GM18861 (cell line): Measurements from ENCODE around the gene PTGFRN.

Experiments
- ATAC-seq: cut with Tn5 transposase; IDR thresholded peaks from one replicate; pipeline ENCODE4 v1.9.1; 2021; ENCODE audit not compliant: unreplicated experiment

Gene PTGFRN

DNA sequence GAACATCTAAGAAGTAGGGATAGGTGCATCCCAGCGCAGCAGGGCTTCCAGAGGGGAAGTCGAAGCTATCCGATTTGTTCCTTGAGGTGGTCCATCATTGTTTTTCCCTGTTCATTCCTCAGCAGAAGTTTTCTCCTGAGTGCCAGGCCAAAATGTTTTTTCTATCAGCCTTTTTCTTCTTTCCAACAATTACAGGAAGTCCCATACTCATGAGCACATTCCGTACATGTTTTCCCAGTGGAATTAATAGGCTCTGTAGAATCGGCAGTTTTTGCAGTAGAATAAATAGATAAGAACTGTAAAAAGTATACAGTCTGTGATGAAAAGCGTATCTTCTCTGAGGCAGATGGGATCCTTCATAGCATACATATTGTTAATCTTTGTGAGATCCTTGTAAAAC is 116.6 kb downstream of the PTGFRN start:
- no peak for ATAC-seq

DNA sequence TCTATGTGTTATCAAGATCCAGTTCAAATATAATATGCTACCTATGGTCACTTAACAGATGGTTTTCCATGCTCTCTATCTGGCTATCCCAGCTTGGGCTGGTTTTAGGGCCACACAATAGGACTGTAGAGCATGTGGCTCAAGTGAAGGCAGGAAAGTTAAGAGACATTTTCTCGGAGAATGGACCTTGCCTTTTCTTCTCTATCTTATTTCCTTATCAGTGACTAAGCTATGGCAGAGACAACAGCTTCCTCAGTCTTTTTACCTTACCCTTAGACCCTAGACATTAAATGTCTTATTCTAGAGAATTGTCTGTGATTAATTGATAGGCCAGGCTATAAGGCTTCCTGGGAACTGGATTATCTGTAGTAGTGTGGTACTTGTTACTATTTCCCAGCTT is 120.0 kb downstream of the PTGFRN start:
- no peak for ATAC-seq

DNA sequence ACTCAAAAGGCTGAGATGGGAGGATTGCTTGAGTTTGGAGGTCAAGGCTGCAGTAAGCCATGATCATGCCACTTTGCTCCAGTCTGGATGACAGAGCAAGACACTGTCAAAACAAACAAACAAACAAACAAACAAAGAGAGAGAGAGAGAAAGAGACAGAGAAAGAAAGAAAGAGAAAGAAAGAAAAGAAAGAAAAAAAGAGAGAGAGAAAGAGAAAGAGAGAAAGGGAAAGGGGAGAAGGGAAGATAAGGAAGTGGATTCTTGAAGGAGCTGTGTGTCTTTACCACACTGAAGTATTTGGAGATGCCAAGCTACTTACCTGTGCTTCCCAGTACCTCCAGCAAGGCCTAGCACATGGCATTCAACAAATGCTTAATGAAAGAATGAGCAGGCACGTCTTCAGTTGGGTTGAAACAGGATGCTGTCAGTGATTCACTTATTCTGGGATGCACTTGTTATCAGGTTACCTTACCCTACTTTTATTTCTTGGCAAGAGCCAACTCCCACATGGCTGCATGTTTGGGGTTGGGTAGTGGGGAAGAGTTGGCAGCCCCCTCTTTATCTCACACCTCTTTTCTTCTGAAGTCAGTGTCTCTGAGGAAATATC is 120.7 kb downstream of the PTGFRN start:
- ATAC-seq = no peak

- no peak for ATAC-seq
Measured at GRCh38 chr1:117032266-117032665, 122.5 kb downstream of the PTGFRN start.

DNA sequence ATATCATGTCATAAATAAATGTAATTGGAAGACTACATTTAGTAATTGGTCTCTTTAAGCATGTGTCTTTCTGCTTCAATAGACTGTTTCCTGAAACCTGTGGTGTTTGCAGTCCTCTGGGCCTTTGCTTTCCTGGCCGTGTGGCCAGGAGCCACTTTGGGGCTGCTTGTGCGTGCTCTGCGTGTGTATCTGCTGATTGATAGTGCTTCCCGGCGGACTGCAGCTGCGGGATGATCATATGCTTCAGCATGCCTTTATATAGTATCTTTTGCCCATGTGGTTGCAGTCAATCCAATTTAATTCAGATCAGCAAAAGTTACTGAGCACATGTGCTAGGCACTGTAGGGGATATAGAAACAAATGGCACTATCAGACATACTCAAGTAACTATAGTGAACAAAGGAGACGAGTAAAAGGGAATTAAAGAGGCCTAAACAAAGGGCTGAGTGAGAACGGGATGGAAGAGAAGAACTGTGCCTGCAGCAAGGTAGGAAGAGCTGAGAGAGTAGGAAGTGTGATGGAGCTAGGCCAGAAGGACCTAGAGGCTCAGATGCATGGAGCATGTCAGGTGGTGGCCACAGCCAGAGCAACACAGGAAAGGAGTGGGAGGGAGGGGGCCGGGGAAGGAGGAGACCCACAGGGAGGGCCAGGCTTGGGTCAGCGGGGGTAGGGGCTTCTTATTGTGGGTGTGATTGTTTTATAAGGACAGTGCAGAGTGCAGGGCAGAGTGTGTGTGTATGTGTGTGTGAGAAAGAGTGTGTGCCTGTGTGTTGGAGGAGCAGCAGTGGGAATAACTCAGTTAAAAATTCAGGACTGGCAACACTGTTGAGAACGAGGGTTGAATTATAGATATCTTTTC is 123.2 kb downstream of the PTGFRN start:
- ATAC-seq = no peak

DNA sequence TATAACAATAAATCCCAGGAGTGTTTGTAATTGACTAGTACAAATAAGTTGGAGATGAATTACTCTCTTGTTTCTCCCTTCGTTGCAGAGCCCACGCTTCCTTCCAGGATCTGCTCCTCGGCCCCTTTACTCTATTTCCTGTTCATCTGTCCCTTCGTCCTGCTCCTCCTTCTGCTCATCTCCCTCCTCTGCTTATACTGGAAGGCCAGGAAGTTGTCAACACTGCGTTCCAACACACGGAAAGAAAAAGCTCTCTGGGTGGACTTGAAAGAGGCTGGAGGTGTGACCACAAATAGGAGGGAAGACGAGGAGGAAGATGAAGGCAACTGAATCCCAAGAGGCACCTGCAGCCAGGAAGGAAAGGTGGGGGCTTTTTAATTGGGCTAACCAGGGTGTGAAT is 124.1 kb downstream of the PTGFRN start:
- ATAC-seq = no peak

DNA sequence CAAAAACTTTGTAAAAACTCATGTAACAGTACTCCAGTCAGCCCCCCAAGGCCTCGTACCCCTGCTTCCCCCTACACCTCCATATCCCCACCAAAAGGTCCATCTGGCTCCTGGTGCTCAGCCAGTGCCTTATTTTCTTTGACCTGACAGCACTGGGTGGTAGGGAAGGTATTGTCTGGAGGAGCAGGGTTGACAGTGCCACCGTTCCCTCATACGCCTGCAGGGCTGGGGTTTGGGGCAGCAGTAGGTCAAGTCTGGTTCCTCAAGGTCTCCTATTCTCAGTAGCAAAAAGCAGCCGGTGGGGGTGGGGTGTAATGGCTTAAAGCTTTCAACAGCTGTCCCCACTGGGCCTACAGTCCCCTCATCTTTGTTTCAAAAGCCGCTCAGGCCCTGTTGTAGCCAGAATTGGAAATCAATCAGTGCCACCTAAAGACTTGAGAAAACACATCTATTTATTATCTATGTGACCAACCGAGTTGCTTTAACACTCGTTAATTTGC is 125.1 kb downstream of the PTGFRN start:
- ATAC-seq = no peak

DNA sequence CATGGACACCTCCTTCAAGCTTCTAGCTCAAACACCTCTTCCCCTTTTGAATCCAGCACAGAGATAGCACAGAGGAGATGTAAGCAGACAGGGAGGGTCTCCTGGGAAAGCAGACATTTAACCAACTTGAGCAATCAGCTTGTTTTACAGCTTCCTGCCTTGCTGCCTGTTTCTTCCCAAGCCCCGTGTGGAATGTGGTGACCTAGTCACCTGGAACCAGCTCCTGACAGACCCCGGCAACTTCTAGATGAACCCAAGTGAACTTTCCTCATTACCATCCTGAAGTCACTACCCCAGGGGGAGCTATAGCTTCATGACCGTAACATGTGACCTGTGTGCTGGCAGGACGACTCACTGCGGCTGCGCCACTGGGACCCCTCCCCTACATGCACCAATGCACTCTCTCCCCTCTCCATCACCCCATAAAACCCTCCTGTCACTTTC is 126.3 kb downstream of the PTGFRN start:
- no peak for ATAC-seq

- no peak for ATAC-seq
Measured at GRCh38 chr1:117037802-117038201, 128.1 kb downstream of the PTGFRN start.

- ATAC-seq = no peak
Measured at GRCh38 chr1:117038236-117038635, 128.5 kb downstream of the PTGFRN start.
